ENCODE measurements around the gene PSMA7.

Gene PSMA7

GRCh38 chr20:62135573-62136266 is 7.5 kb downstream of the PSMA7 start:
- TF ChIP-seq CTCF (IDR thresholded peaks at IDR 0.05; ENCODE audit: control extremely low read depth, extremely low read depth, low read depth, missing control alignments), result no peak
- POLR2A ChIA-PET, result interaction anchor here (1.0 to 1.7 kb wide), 2 partner anchors 9 to 69 kb away, joined by 5 to 7 read pairs; partner anchors contain the start of gene TAF4
- CTCF ChIA-PET, result interaction anchor here (0.8 to 6.7 kb wide), 11 partner anchors 8 to 165 kb away, joined by 3 to 57 read pairs (median 4); no protein-coding TSS in a partner anchor
- DNase-seq (ENCODE audit: extremely low spot score), result no peak

- CTCF ChIA-PET, result interaction anchor here (1.2 to 6.7 kb wide), 4 partner anchors 10 to 166 kb away, joined by 3 to 57 read pairs (median 6); no protein-coding TSS in a partner anchor
- no peak for TF ChIP-seq CTCF (IDR thresholded peaks at IDR 0.05; ENCODE audit: control extremely low read depth, extremely low read depth, low read depth, missing control alignments)
- no peak for DNase-seq (ENCODE audit: extremely low spot score)
- POLR2A ChIA-PET, result interaction anchor here (0.6 to 1.7 kb wide), 2 partner anchors 12 to 69 kb away, joined by 4 to 7 read pairs; partner anchors contain the start of gene TAF4
Measured at GRCh38 chr20:62134735-62135231, 8.4 kb downstream of the PSMA7 start.

GRCh38 chr20:62133864-62134263 is 9.3 kb downstream of the PSMA7 start:
- CTCF ChIA-PET, result interaction anchor here (1.2 to 6.7 kb wide), 4 partner anchors 8 to 128 kb away, joined by 3 to 57 read pairs (median 8); no protein-coding TSS in a partner anchor
- TF ChIP-seq CTCF (IDR thresholded peaks at IDR 0.05; ENCODE audit: control extremely low read depth, extremely low read depth, low read depth, missing control alignments), result no peak
- DNase-seq (ENCODE audit: extremely low spot score), result no peak
- POLR2A ChIA-PET, result no interaction called here

- ChIA-PET CTCF (interaction anchor here (1.2 to 6.7 kb wide), 4 partner anchors 8 to 127 kb away, joined by 3 to 57 read pairs (median 8); no protein-coding TSS in a partner anchor), POLR2A (interaction anchor here (1.1 kb wide), 1 partner anchor 68 kb away, joined by 3 read pairs; the partner anchor contains the start of gene TAF4)
- no peak for TF ChIP-seq CTCF (IDR thresholded peaks at IDR 0.05; ENCODE audit: control extremely low read depth, extremely low read depth, low read depth, missing control alignments)
- DNase-seq (ENCODE audit: extremely low spot score), result no peak
Measured at GRCh38 chr20:62133051-62133845, 9.9 kb downstream of the PSMA7 start.

- ChIA-PET CTCF (interaction anchor here (1.2 to 2.4 kb wide), 3 partner anchors 8 to 122 kb away, joined by 3 to 10 read pairs (median 6); no protein-coding TSS in a partner anchor), POLR2A (interaction anchor here (1.1 kb wide), 1 partner anchor 67 kb away, joined by 3 read pairs; the partner anchor contains the start of gene TAF4)
- no peak for TF ChIP-seq CTCF (IDR thresholded peaks at IDR 0.05; ENCODE audit: control extremely low read depth, extremely low read depth, low read depth, missing control alignments)
- DNase-seq (ENCODE audit: extremely low spot score), result no peak
Measured at GRCh38 chr20:62132421-62132820, 10.8 kb downstream of the PSMA7 start.
